Measurements from ENCODE around the gene SLC38A4.

SLC38A4 gene

GRCh38 chr12:46803517-46803916 lies 22.3 kb downstream of the SLC38A4 start:
- Histone ChIP-seq H2AFZ (ENCODE audit: low read depth, low read length) (no peak overlapping the region), H3K4me3 (ENCODE audit: low read depth in 1 of 2, low read length in 2 of 2) (no peak overlapping the region), H3K27ac (ENCODE audit: low read length) (no peak overlapping the region), H4K20me1 (ENCODE audit: insufficient read depth, low read length) (no peaks in the 10 kb centered on the region), H3K27me3 (ENCODE audit: insufficient read depth, low read length, poor library complexity) (no peaks in the 10 kb centered on the region), H3K79me2 (ENCODE audit: insufficient read depth, low read length) (no peaks in the 10 kb centered on the region), H3K36me3 (ENCODE audit: insufficient read depth, low read length) (no peaks in the 10 kb centered on the region), H3K9ac (ENCODE audit: low read depth, low read length) (no peak overlapping the region), H3K4me2 (ENCODE audit: insufficient read depth, low read length) (no peak overlapping the region), H3K9me3 (ENCODE audit: insufficient read depth, low read length, severe bottlenecking) (no peaks in the 10 kb centered on the region), H3K4me1 (ENCODE audit: insufficient read depth, low read length) (no peaks in the 10 kb centered on the region)
- TF ChIP-seq CTCF (IDR thresholded peaks at IDR 0.05; ENCODE audit: borderline replicate concordance, extremely low read depth, low read length, poor library complexity, severe bottlenecking) (no peak), EZH2 (IDR thresholded peaks at IDR 0.05; ENCODE audit: borderline replicate concordance, low read depth, low read length, severe bottlenecking) (no peak)
- ATAC-seq (ENCODE audit: insufficient read depth, low read depth) (no peak), DNase-seq (no peak)

GRCh38 chr12:46801293-46801692 lies 24.5 kb downstream of the SLC38A4 start:
- Histone ChIP-seq H3K27me3 (ENCODE audit: insufficient read depth, low read length, poor library complexity) (no peaks in the 10 kb centered on the region), H3K27ac (ENCODE audit: low read length) (no peak overlapping the region), H3K4me1 (ENCODE audit: insufficient read depth, low read length) (no peaks in the 10 kb centered on the region), H3K36me3 (ENCODE audit: insufficient read depth, low read length) (no peaks in the 10 kb centered on the region), H3K79me2 (ENCODE audit: insufficient read depth, low read length) (no peaks in the 10 kb centered on the region), H3K4me2 (ENCODE audit: insufficient read depth, low read length) (no peak overlapping the region), H2AFZ (ENCODE audit: low read depth, low read length) (no peak overlapping the region), H3K9me3 (ENCODE audit: insufficient read depth, low read length, severe bottlenecking) (no peaks in the 10 kb centered on the region), H3K9ac (ENCODE audit: low read depth, low read length) (no peak overlapping the region), H3K4me3 (ENCODE audit: low read depth in 1 of 2, low read length in 2 of 2) (no peak overlapping the region), H4K20me1 (ENCODE audit: insufficient read depth, low read length) (no peaks in the 10 kb centered on the region)
- no peak for DNase-seq
- no peak for TF ChIP-seq EZH2 (IDR thresholded peaks at IDR 0.05; ENCODE audit: borderline replicate concordance, low read depth, low read length, severe bottlenecking)
- TF ChIP-seq CTCF (IDR thresholded peaks at IDR 0.05; ENCODE audit: borderline replicate concordance, extremely low read depth, low read length, poor library complexity, severe bottlenecking), result no peak
- ATAC-seq (ENCODE audit: insufficient read depth, low read depth), result no peak

GRCh38 chr12:46800160-46800559 lies 25.6 kb downstream of the SLC38A4 start:
- TF ChIP-seq CTCF (IDR thresholded peaks at IDR 0.05; ENCODE audit: borderline replicate concordance, extremely low read depth, low read length, poor library complexity, severe bottlenecking) (no peak), EZH2 (IDR thresholded peaks at IDR 0.05; ENCODE audit: borderline replicate concordance, low read depth, low read length, severe bottlenecking) (no peak)
- H3K27me3 ChIP-seq (ENCODE audit: insufficient read depth, low read length, poor library complexity), result no peaks in the 10 kb centered on the region
- no peak overlapping the region for H3K9ac ChIP-seq (ENCODE audit: low read depth, low read length)
- H2AFZ ChIP-seq (ENCODE audit: low read depth, low read length), result no peak overlapping the region
- H3K36me3 ChIP-seq (ENCODE audit: insufficient read depth, low read length), result no peaks in the 10 kb centered on the region
- H3K4me3 ChIP-seq (ENCODE audit: low read depth in 1 of 2, low read length in 2 of 2), result no peak overlapping the region
- no peaks in the 10 kb centered on the region for H4K20me1 ChIP-seq (ENCODE audit: insufficient read depth, low read length)
- H3K79me2 ChIP-seq (ENCODE audit: insufficient read depth, low read length), result no peaks in the 10 kb centered on the region
- no peaks in the 10 kb centered on the region for H3K4me1 ChIP-seq (ENCODE audit: insufficient read depth, low read length)
- no peaks in the 10 kb centered on the region for H3K9me3 ChIP-seq (ENCODE audit: insufficient read depth, low read length, severe bottlenecking)
- H3K4me2 ChIP-seq (ENCODE audit: insufficient read depth, low read length), result no peak overlapping the region
- H3K27ac ChIP-seq (ENCODE audit: low read length), result no peak overlapping the region
- DNase-seq (no peak), ATAC-seq (ENCODE audit: insufficient read depth, low read depth) (no peak)

- TF ChIP-seq EZH2 (IDR thresholded peaks at IDR 0.05; ENCODE audit: borderline replicate concordance, low read depth, low read length, severe bottlenecking) (no peak), CTCF (IDR thresholded peaks at IDR 0.05; ENCODE audit: borderline replicate concordance, extremely low read depth, low read length, poor library complexity, severe bottlenecking) (no peak)
- Histone ChIP-seq H3K36me3 (ENCODE audit: insufficient read depth, low read length) (no peaks in the 10 kb centered on the region), H4K20me1 (ENCODE audit: insufficient read depth, low read length) (no peaks in the 10 kb centered on the region), H2AFZ (ENCODE audit: low read depth, low read length) (no peak overlapping the region), H3K9me3 (ENCODE audit: insufficient read depth, low read length, severe bottlenecking) (no peaks in the 10 kb centered on the region), H3K27me3 (ENCODE audit: insufficient read depth, low read length, poor library complexity) (no peaks in the 10 kb centered on the region), H3K4me3 (ENCODE audit: low read depth in 1 of 2, low read length in 2 of 2) (no peak overlapping the region), H3K79me2 (ENCODE audit: insufficient read depth, low read length) (no peaks in the 10 kb centered on the region), H3K4me2 (ENCODE audit: insufficient read depth, low read length) (no peak overlapping the region), H3K27ac (ENCODE audit: low read length) (no peak overlapping the region), H3K9ac (ENCODE audit: low read depth, low read length) (no peak overlapping the region), H3K4me1 (ENCODE audit: insufficient read depth, low read length) (no peaks in the 10 kb centered on the region)
- ATAC-seq (ENCODE audit: insufficient read depth, low read depth), result no peak
- DNase-seq, result no peak
Measured at GRCh38 chr12:46798648-46799047, 27.1 kb downstream of the SLC38A4 start.

Measured in DND-41 (cell line).